HG02678 (cell line): Measurements from ENCODE around the gene PTPRC.

ENCODE experiments used
- ATAC-seq: cut with Tn5 transposase; IDR thresholded peaks from one replicate; pipeline ENCODE4 v1.9.1; 2021; ENCODE audit warnings: mild to moderate bottlenecking, moderate library complexity; ENCODE audit not compliant: unreplicated experiment

PTPRC gene

DNA sequence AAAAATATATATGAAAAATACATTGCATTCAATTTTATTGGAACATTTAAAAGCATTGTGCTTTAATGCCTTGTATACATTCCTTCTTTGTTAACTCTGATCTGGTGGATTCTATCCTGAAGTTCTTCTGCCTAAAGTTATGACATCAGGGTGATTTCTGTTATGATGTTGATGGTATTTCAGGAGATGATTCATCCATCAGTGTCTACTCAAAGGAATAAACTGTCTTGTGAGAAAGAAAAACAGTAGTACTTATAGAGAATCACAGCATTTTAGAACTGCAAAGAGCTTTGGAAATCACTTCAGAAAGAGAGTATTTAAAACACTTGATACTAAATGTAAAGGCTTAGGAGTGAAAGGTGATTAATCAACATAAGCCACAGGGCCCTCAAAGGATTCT lies 155.7 kb downstream of the PTPRC start:
- ATAC-seq = no peak

GRCh38 chr1:198797656-198798055 lies 158.8 kb downstream of the PTPRC start:
- no peak for ATAC-seq

GRCh38 chr1:198798923-198799386 lies 160.1 kb downstream of the PTPRC start:
- peak; percentile 73 for ATAC-seq

DNA sequence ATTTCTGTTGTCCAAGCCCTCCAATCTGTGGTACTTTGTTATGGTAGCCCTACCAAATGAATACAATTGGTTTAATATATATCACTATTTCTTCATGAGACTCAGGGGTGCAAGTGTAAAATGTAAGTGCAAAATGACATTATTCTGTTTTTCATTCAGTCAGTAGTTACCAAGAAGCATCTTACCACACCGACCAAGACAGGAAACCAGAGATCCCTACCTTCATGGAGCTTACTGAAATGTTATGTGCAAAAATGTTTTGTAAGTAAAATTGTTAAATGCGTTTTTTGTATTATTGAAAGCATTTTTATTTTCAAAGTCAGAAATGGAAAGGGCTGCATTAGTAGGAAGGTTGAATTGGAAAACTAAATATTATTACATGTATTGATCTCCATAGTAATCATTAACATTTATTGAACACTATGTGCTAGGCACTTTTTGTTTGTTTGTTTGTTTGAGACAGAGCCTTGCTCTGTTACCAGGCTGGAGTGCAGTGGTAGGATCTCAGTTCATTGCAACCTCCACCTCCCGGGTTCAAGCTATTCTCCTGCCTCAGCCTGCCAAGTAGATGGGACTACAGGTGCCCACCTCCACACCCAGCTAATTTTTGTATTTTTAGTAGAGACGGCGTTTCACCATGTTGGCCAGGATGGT lies 166.8 kb downstream of the PTPRC start:
- ATAC-seq = no peak

DNA sequence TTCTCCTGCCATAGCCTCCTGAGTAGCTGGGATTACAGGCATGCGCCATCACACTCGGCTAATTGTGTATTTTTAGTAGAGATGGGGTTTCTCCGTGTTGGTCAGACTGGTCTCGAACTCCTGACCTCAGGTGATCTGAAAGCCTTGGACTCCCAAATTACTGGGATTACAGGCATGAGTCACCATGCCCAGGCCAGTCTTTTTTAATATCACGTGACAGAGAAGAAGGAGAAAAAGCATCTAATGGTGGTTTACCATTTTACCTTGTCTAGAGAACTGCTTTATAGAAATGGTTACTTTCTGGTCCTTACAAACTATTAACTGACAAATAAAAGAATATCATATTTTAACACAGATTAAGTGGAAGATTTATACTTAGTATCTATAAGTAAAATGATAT lies 168.0 kb downstream of the PTPRC start:
- no peak for ATAC-seq
